IgD-negative memory B cell (primary cell): ENCODE measurements around the gene PKMYT1. TPM values are rescaled to one million over a fixed set of nuclear protein-coding genes. Genes with fewer than 3 reads are reported as not detected.
A peak's percentile ranks its signal among the peaks of the same experiment; 100 is the strongest.

Experiments
- H3K27ac Mint-ChIP-seq, 3 donors: one replicate each; pipeline ENCODE4 v1.8.0; 2020 to 2022; ENCODE audit warnings: mild to moderate bottlenecking in 3 of 3, mixed read lengths in 3 of 3, moderate library complexity in 1 of 3
- H3K27me3 Mint-ChIP-seq: one replicate; pipeline ENCODE4 v1.8.0; 2021; ENCODE audit warnings: mixed read lengths
- H3K36me3 Mint-ChIP-seq: one replicate; pipeline ENCODE4 v1.8.0; 2020; ENCODE audit warnings: mild to moderate bottlenecking, mixed read lengths
- H3K4me1 Mint-ChIP-seq, 3 donors: one replicate each; pipeline ENCODE4 v1.8.0; 2020 to 2022; ENCODE audit warnings: mixed read lengths in 3 of 3, mild to moderate bottlenecking in 1 of 3
- H3K4me3 Mint-ChIP-seq, 4 donors: one replicate each; pipeline ENCODE4 v1.8.0; 2020 to 2022; ENCODE audit warnings: mild to moderate bottlenecking in 4 of 4, mixed read lengths in 4 of 4, moderate library complexity in 3 of 4
- H3K9me3 Mint-ChIP-seq, 3 donors: one replicate each; pipeline ENCODE4 v1.8.0; 2020 to 2021; ENCODE audit warnings: mixed read lengths in 3 of 3, mild to moderate bottlenecking in 1 of 3
- polyA plus RNA-seq: library from polyadenylated mRNA; unstranded; fragments of 300-500 nt; fragmentation: Illumina TruSeq; gene quantifications from one replicate; pipeline ENCODE4 v1.2.3, GENCODE V29; 2021

The PKMYT1 gene
- polyA plus RNA-seq, 1 donor from 2014 or later = 1.4 TPM

- H3K4me1 Mint-ChIP-seq = peaks cover 0 to 12% (median 2%) of the 10 kb centered on the region in 3 donors
- no peaks in the 10 kb centered on the region for H3K36me3 Mint-ChIP-seq
- H3K27ac Mint-ChIP-seq = no peak overlapping the region
- no peaks in the 10 kb centered on the region for H3K9me3 Mint-ChIP-seq
- peaks cover 3% of the 10 kb centered on the region for H3K27me3 Mint-ChIP-seq
- H3K4me3 Mint-ChIP-seq = peak overlapping the region in 1 of 4 donors; percentile 50
These were observed 2.8 kb downstream of the PKMYT1 start for GRCh38 chr16:2977440-2977839.

- no peak overlapping the region for H3K27ac Mint-ChIP-seq
- H3K4me1 Mint-ChIP-seq = peaks cover 0 to 9% (median under 1%) of the 10 kb centered on the region in 3 donors
- no peaks in the 10 kb centered on the region for H3K9me3 Mint-ChIP-seq
- peak overlapping the region in 1 of 4 donors; percentile 50 for H3K4me3 Mint-ChIP-seq
- H3K36me3 Mint-ChIP-seq = no peaks in the 10 kb centered on the region
- H3K27me3 Mint-ChIP-seq = peaks cover 7% of the 10 kb centered on the region
These were observed 3.6 kb downstream of the PKMYT1 start for GRCh38 chr16:2976673-2977072.

GRCh38 chr16:2976201-2976600, 4.0 kb downstream of the PKMYT1 start:
- no peak overlapping the region for H3K4me3 Mint-ChIP-seq

GRCh38 chr16:2975161-2975795, 5.0 kb downstream of the PKMYT1 start:
- no peak overlapping the region for H3K27ac Mint-ChIP-seq
- peaks cover 7% of the 10 kb centered on the region for H3K27me3 Mint-ChIP-seq
- H3K9me3 Mint-ChIP-seq = no peaks in the 10 kb centered on the region
- H3K4me3 Mint-ChIP-seq = no peak overlapping the region
- H3K4me1 Mint-ChIP-seq = peaks cover 0 to 5% (median 0%) of the 10 kb centered on the region in 3 donors
- H3K36me3 Mint-ChIP-seq = peaks cover 4% of the 10 kb centered on the region

More at GRCh38 chr16:2976201-2976600, 4.0 kb downstream of the PKMYT1 start:
- H3K36me3 Mint-ChIP-seq = no peaks in the 10 kb centered on the region
- H3K27me3 Mint-ChIP-seq = peaks cover 7% of the 10 kb centered on the region
- H3K9me3 Mint-ChIP-seq = no peaks in the 10 kb centered on the region
- H3K27ac Mint-ChIP-seq = no peak overlapping the region
- H3K4me1 Mint-ChIP-seq = peaks cover 0 to 7% (median 0%) of the 10 kb centered on the region in 3 donors

- peaks cover 0 to 3% (median 0%) of the 10 kb centered on the region in 3 donors for H3K4me1 Mint-ChIP-seq
These were observed 5.8 kb downstream of the PKMYT1 start for GRCh38 chr16:2974319-2975056.

GRCh38 chr16:2973605-2974318, 6.5 kb downstream of the PKMYT1 start:
- Mint-ChIP-seq H3K4me3 (peak overlapping the region in 1 of 4 donors; percentile 73), H3K9me3 (no peaks in the 10 kb centered on the region), H3K36me3 (peaks cover 4% of the 10 kb centered on the region), H3K4me1 (peaks cover under 1 to 3% (median 2%) of the 10 kb centered on the region in 3 donors), H3K27ac (no peak overlapping the region), H3K27me3 (peaks cover 7% of the 10 kb centered on the region)

More at GRCh38 chr16:2974319-2975056, 5.8 kb downstream of the PKMYT1 start:
- no peak overlapping the region for H3K27ac Mint-ChIP-seq
- H3K4me3 Mint-ChIP-seq = no peak overlapping the region
- H3K9me3 Mint-ChIP-seq = no peaks in the 10 kb centered on the region
- peaks cover 7% of the 10 kb centered on the region for H3K27me3 Mint-ChIP-seq
- peaks cover 4% of the 10 kb centered on the region for H3K36me3 Mint-ChIP-seq

GRCh38 chr16:2973093-2973492, 7.2 kb downstream of the PKMYT1 start:
- Mint-ChIP-seq H3K9me3 (peaks cover 0 to 2% (median 0%) of the 10 kb centered on the region in 3 donors), H3K4me1 (peaks cover 5 to 9% (median 7%) of the 10 kb centered on the region in 3 donors), H3K4me3 (peak overlapping the region in 1 of 4 donors; percentile 73), H3K27me3 (peaks cover 13% of the 10 kb centered on the region), H3K36me3 (peaks cover 4% of the 10 kb centered on the region), H3K27ac (no peak overlapping the region)

- peaks cover 0 to 2% (median 0%) of the 10 kb centered on the region in 3 donors for H3K9me3 Mint-ChIP-seq
- peak overlapping the region in 2 of 3 donors; percentile 6 to 51 for H3K27ac Mint-ChIP-seq
- H3K4me3 Mint-ChIP-seq = peak overlapping the region in 1 of 4 donors; percentile 73
- peaks cover 8 to 11% (median 8%) of the 10 kb centered on the region in 3 donors for H3K4me1 Mint-ChIP-seq
- H3K27me3 Mint-ChIP-seq = peaks cover 16% of the 10 kb centered on the region
- peaks cover 4% of the 10 kb centered on the region for H3K36me3 Mint-ChIP-seq
These were observed 8.1 kb downstream of the PKMYT1 start for GRCh38 chr16:2971985-2972784.

GRCh38 chr16:2971134-2971984, 8.9 kb downstream of the PKMYT1 start:
- Mint-ChIP-seq H3K4me3 (peak overlapping the region; percentile 54 to 85 (median 72)), H3K27me3 (peaks cover 16% of the 10 kb centered on the region), H3K4me1 (peaks cover 8 to 11% (median 8%) of the 10 kb centered on the region in 3 donors), H3K36me3 (peaks cover 4% of the 10 kb centered on the region), H3K27ac (peak overlapping the region in 2 of 3 donors; percentile 6 to 65), H3K9me3 (peaks cover 0 to 2% (median 0%) of the 10 kb centered on the region in 3 donors)

GRCh38 chr16:2970563-2970962, 9.7 kb downstream of the PKMYT1 start:
- Mint-ChIP-seq H3K9me3 (peaks cover 0 to 2% (median 0%) of the 10 kb centered on the region in 3 donors), H3K36me3 (peaks cover 4% of the 10 kb centered on the region), H3K27ac (peak overlapping the region in 2 of 3 donors; percentile 57 to 65), H3K27me3 (peaks cover 18% of the 10 kb centered on the region), H3K4me1 (peaks cover 8 to 11% (median 11%) of the 10 kb centered on the region in 3 donors), H3K4me3 (peak overlapping the region; percentile 54 to 85 (median 72))

- peak overlapping the region; percentile 54 to 79 (median 70) for H3K4me3 Mint-ChIP-seq
- H3K27me3 Mint-ChIP-seq = peaks cover 23% of the 10 kb centered on the region
- H3K27ac Mint-ChIP-seq = peak overlapping the region in 1 of 3 donors; percentile 57
- peaks cover 0 to 2% (median 0%) of the 10 kb centered on the region in 3 donors for H3K9me3 Mint-ChIP-seq
- peaks cover 4% of the 10 kb centered on the region for H3K36me3 Mint-ChIP-seq
- H3K4me1 Mint-ChIP-seq = peaks cover 12 to 15% (median 14%) of the 10 kb centered on the region in 3 donors
These were observed 10.4 kb downstream of the PKMYT1 start for GRCh38 chr16:2969545-2970521.

- H3K36me3 Mint-ChIP-seq = peaks cover 4% of the 10 kb centered on the region
- H3K4me1 Mint-ChIP-seq = peaks cover 12 to 15% (median 14%) of the 10 kb centered on the region in 3 donors
- H3K27me3 Mint-ChIP-seq = peaks cover 25% of the 10 kb centered on the region
- H3K27ac Mint-ChIP-seq = peak within 1 kb of the TSS; percentile 57 to 89 (median 78)
- H3K9me3 Mint-ChIP-seq = peaks cover 0 to 2% (median 0%) of the 10 kb centered on the region in 3 donors
- peak within 1 kb of the TSS; percentile 79 to 93 (median 92) for H3K4me3 Mint-ChIP-seq
These were observed 11.3 kb downstream of the PKMYT1 start, which contains the start of gene PAQR4 for GRCh38 chr16:2968738-2969544. Gene PAQR4 (plus strand): TSS chr16:2969348. CDS start chr16:2969675, 327 bp downstream.
